ENCODE data around the gene LEP. TPM values are rescaled to one million over a fixed set of nuclear protein-coding genes. Genes with fewer than 3 reads are reported as not detected.

The LEP gene
- total RNA-seq, 1 experiment from 2014 or later, result not detected

GRCh38 chr7:128251337-128251736 lies 10.3 kb downstream of the LEP start:
- no peak overlapping the region for H3K27ac Mint-ChIP-seq
- H3K9me3 Mint-ChIP-seq, result peaks cover 16% of the 10 kb centered on the region
- DNase-seq (ENCODE audit: low spot score), result no peak
- CTCF ChIA-PET, result no interaction called here
- no peaks in the 10 kb centered on the region for H3K4me1 Mint-ChIP-seq
- peaks cover 3% of the 10 kb centered on the region; the same call in 1 of the 2 replicates for H3K27me3 Mint-ChIP-seq (ENCODE audit: low read depth)
- TF ChIP-seq FOXJ3 (CRISPR knock-in tag; IDR thresholded peaks at IDR 0.05; ENCODE audit: borderline replicate concordance) (no peak), ZNF138 (CRISPR knock-in tag; conservative IDR thresholded peaks at IDR 0.05) (no peak), PREB (CRISPR knock-in tag; IDR thresholded peaks at IDR 0.05; ENCODE audit: borderline replicate concordance) (no peak), NFATC4 (CRISPR knock-in tag; IDR thresholded peaks at IDR 0.05) (no peak), TP53 (CRISPR knock-in tag; IDR thresholded peaks at IDR 0.05) (no peak), ZNF121 (CRISPR knock-in tag; IDR thresholded peaks at IDR 0.05) (no peak), ESRRA (CRISPR knock-in tag; IDR thresholded peaks at IDR 0.05; ENCODE audit: borderline replicate concordance) (no peak), EMX1 (CRISPR knock-in tag; IDR thresholded peaks at IDR 0.05) (no peak), NFYB (CRISPR knock-in tag; conservative IDR thresholded peaks at IDR 0.05; ENCODE audit: low read depth) (no peak), FOXK1 (CRISPR knock-in tag; IDR thresholded peaks at IDR 0.05) (no peak), JUN (CRISPR knock-in tag; IDR thresholded peaks at IDR 0.05) (no peak), ZNF263 (CRISPR knock-in tag; IDR thresholded peaks at IDR 0.05; ENCODE audit: low read depth) (no peak), ATF2 (CRISPR knock-in tag; IDR thresholded peaks at IDR 0.05; ENCODE audit: borderline replicate concordance, low read depth) (no peak), ARID4B (CRISPR knock-in tag; IDR thresholded peaks at IDR 0.05; ENCODE audit: borderline replicate concordance) (no peak), GABPB1 (CRISPR knock-in tag; IDR thresholded peaks at IDR 0.05) (no peak), NR2C2 (CRISPR knock-in tag; IDR thresholded peaks at IDR 0.05) (no peak)
- H3K36me3 Mint-ChIP-seq, result no peaks in the 10 kb centered on the region
- H3K4me3 Mint-ChIP-seq, result no peak overlapping the region
- POLR2A ChIA-PET, result no interaction called here
- no peak for ATAC-seq

- H3K27me3 Mint-ChIP-seq (ENCODE audit: low read depth), result peaks cover 3% of the 10 kb centered on the region; the same call in 1 of the 2 replicates
- DNase-seq (ENCODE audit: low spot score) (no peak), ATAC-seq (no peak)
- no peak overlapping the region for H3K27ac Mint-ChIP-seq
- H3K4me1 Mint-ChIP-seq, result no peaks in the 10 kb centered on the region
- no peaks in the 10 kb centered on the region for H3K36me3 Mint-ChIP-seq
- H3K4me3 Mint-ChIP-seq, result no peak overlapping the region
- peaks cover 16% of the 10 kb centered on the region for H3K9me3 Mint-ChIP-seq
- POLR2A ChIA-PET, result no interaction called here
- CTCF ChIA-PET, result no interaction called here
- TF ChIP-seq ATF3 (CRISPR knock-in tag; conservative IDR thresholded peaks at IDR 0.05), result no peak
- no peak for TF ChIP-seq CTCF (IDR thresholded peaks at IDR 0.05)
- no peak for TF ChIP-seq ARID4B (CRISPR knock-in tag; IDR thresholded peaks at IDR 0.05; ENCODE audit: borderline replicate concordance)
- TF ChIP-seq RELA (CRISPR knock-in tag; IDR thresholded peaks at IDR 0.05; ENCODE audit: borderline replicate concordance), result no peak
- TF ChIP-seq AR (CRISPR knock-in tag; IDR thresholded peaks at IDR 0.05), result no peak
Observed at GRCh38 chr7:128253701-128254100, 12.6 kb downstream of the LEP start.

All from WTC11 (cell line).